Lung (tissue), 12 donors: Measurements from ENCODE around the gene ARGLU1. TPM values are rescaled to one million over a fixed set of nuclear protein-coding genes. Genes with fewer than 3 reads are reported as not detected.

ENCODE experiments used
- ATAC-seq: fragments of 200-7000 bp; cut with Tn5 transposase; one replicate; pipeline ENCODE4 v1.9.1; 2020; ENCODE audit warnings: moderate number of reproducible peaks; ENCODE audit not compliant: insufficient read depth, low FRiP score
- DNase-seq, 3 donors: peaks; one replicate each; pipeline ENCODE4 v3.0.0-alpha.2; 2013 to 2017
- H3K27ac ChIP-seq, 2 donors: one replicate each; pipeline ENCODE4 v1.5.1; 2013; ENCODE audit warnings: mild to moderate bottlenecking in 2 of 2, moderate library complexity in 2 of 2, control low read depth in 1 of 2, inconsistent platforms in 1 of 2, low read depth in 1 of 2, low read length in 1 of 2
- H3K27me3 ChIP-seq, 3 donors: one replicate each; pipeline ENCODE4 v1.5.1; 2013; ENCODE audit warnings: low read length in 2 of 3; ENCODE audit not compliant: control insufficient read depth in 3 of 3, insufficient read depth in 3 of 3
- H3K36me3 ChIP-seq, 4 donors: one replicate each; pipeline ENCODE4 v1.5.1; 2013; ENCODE audit warnings: low read length in 4 of 4, mild to moderate bottlenecking in 1 of 4, moderate library complexity in 1 of 4; ENCODE audit not compliant: control insufficient read depth in 4 of 4, insufficient read depth in 4 of 4
- H3K4me1 ChIP-seq, 5 donors: one replicate each; pipeline ENCODE4 v1.5.1; 2013; ENCODE audit warnings: low read length in 5 of 5, mild to moderate bottlenecking in 2 of 5, moderate library complexity in 1 of 5; ENCODE audit not compliant: control insufficient read depth in 5 of 5, insufficient read depth in 5 of 5
- H3K4me3 ChIP-seq: one replicate; pipeline ENCODE4 v1.5.1; 2013; ENCODE audit warnings: mild to moderate bottlenecking, control low read depth, moderate library complexity
- H3K9ac ChIP-seq, 2 donors: one replicate each; pipeline ENCODE4 v1.5.1; 2013; ENCODE audit warnings: low read length in 2 of 2, control low read depth in 1 of 2; ENCODE audit not compliant: insufficient read depth in 1 of 2
- H3K9me3 ChIP-seq, 4 donors: one replicate each; pipeline ENCODE4 v1.5.1; 2013; ENCODE audit warnings: low read length in 3 of 4, mild to moderate bottlenecking in 1 of 4, moderate library complexity in 1 of 4; ENCODE audit not compliant: control insufficient read depth in 4 of 4, insufficient read depth in 3 of 4
- WGBS, 2 donors: extraction: QIAGEN DNeasy Blood & Tissue Kit; methylation state at CpG; one replicate each; pipeline ENCODE4 v1.1.7; 2013; 5-methylcytosine and 5-hydroxymethylcytosine counted together
- polyA plus RNA-seq, 2 donors: library from polyadenylated mRNA; stranded (reverse); fragments of 200-250 nt; gene quantifications; one replicate each; pipeline ENCODE4 v1.2.1, GENCODE V29; 2013
- total RNA-seq, 2 donors: library from RNA; depleted of rRNA in 1 of 2; stranded (reverse); fragments of >200 nt in 1 of 2; gene quantifications; one replicate each; pipeline ENCODE4 v1.2.1, GENCODE V29; 2014 to 2021
- TF ChIP-seq, protein P1 (sequence below): IDR thresholded peaks from 2 replicates; pipeline ENCODE4 v1.5.1; 2012; ENCODE audit warnings: mild to moderate bottlenecking; ENCODE audit errors: control extremely low read depth, extremely low read depth
- donor health status: control.
- donor health status: control.
- donor health status: Bipolar disorder and iron deficiency.
- donor health status: healthy.
- donor health status: DM: yes; HTN: yes; CAD: no.

ARGLU1 gene
- total and polyA plus RNA-seq, 4 donors: 58.8 to 256 (median 91.5) TPM

DNA sequence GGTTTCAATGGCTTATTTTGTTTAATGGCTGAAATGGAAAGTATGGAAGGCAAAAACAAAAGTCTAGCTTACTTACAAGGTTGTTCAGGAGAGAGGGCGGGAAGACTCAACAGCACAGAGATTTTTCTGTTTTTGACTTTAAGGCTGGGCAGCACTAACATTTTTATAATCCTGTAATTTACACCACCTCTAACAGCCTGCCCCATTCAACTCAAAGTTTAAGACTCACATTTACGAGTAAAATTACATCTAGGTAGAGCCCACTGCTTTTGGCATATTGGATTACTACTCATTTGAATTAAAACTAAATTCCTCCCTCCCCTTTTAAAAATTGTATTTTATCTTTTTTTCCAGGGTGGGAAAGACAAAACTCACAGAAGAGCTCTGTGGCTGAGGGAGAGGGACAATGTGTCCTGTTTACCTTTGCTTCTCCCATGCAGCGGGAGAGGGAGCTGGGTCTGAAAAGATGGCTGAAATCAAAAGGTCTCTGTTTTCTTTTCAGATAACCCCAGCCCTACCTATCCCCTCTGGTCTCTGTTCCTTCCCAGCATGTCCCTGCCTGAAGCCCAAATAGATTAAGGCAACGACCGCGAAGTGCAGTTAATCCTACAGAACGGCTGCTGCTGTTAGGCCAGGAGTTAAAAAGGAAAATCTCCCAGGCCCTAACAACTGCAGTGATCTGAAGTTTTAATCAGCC lies 39.1 kb downstream of the ARGLU1 start:
- peak overlapping the region in 1 of 2 donors; percentile 72 for H3K27ac ChIP-seq
- peaks cover 0 to 3% (median 0%) of the 10 kb centered on the region in 4 donors for H3K36me3 ChIP-seq
- ATAC-seq: no peak
- H3K27me3 ChIP-seq: no peaks in the 10 kb centered on the region
- 76 to 84% methylated on average over 7 of the region's 7 CpGs for WGBS, 2 donors
- no peak for DNase-seq
- H3K9ac ChIP-seq: no peak overlapping the region
- H3K4me3 ChIP-seq: no peak overlapping the region
- H3K9me3 ChIP-seq: no peaks in the 10 kb centered on the region
- peaks cover 0 to 28% (median 10%) of the 10 kb centered on the region in 5 donors for H3K4me1 ChIP-seq
- TF ChIP-seq, protein P1, sequence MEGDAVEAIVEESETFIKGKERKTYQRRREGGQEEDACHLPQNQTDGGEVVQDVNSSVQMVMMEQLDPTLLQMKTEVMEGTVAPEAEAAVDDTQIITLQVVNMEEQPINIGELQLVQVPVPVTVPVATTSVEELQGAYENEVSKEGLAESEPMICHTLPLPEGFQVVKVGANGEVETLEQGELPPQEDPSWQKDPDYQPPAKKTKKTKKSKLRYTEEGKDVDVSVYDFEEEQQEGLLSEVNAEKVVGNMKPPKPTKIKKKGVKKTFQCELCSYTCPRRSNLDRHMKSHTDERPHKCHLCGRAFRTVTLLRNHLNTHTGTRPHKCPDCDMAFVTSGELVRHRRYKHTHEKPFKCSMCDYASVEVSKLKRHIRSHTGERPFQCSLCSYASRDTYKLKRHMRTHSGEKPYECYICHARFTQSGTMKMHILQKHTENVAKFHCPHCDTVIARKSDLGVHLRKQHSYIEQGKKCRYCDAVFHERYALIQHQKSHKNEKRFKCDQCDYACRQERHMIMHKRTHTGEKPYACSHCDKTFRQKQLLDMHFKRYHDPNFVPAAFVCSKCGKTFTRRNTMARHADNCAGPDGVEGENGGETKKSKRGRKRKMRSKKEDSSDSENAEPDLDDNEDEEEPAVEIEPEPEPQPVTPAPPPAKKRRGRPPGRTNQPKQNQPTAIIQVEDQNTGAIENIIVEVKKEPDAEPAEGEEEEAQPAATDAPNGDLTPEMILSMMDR: no peak

DNA sequence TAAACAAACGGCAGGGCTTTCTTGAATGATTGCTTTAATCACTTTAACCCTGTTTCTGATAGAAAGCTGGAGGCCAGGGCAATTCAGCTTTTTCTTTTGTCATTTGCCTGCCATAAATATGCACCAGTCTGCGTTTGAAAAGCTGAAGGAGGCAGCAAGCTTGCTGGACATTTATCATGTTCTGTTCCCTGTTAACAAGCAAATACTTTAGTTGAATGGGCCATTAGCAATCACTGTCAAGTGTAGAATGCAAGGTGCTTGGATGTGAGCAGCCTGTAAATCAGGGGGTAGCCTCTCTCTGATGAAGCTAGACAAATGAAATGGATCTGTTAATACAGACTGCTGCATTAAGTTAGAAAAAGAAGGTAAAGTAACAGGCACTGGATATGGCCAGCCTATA lies 40.1 kb downstream of the ARGLU1 start:
- no peak overlapping the region for H3K4me3 ChIP-seq
- no peaks in the 10 kb centered on the region for H3K9me3 ChIP-seq
- DNase-seq (no peak), ATAC-seq (no peak)
- TF ChIP-seq, protein P1: no peak
- peaks cover 0 to 3% (median 0%) of the 10 kb centered on the region in 4 donors for H3K36me3 ChIP-seq
- no peak overlapping the region for H3K9ac ChIP-seq
- 42 to 73% methylated on average over 2 of the region's 2 CpGs for WGBS, 2 donors
- peaks cover 0 to 38% (median 10%) of the 10 kb centered on the region in 5 donors for H3K4me1 ChIP-seq
- H3K27ac ChIP-seq: no peak overlapping the region
- no peaks in the 10 kb centered on the region for H3K27me3 ChIP-seq

DNA sequence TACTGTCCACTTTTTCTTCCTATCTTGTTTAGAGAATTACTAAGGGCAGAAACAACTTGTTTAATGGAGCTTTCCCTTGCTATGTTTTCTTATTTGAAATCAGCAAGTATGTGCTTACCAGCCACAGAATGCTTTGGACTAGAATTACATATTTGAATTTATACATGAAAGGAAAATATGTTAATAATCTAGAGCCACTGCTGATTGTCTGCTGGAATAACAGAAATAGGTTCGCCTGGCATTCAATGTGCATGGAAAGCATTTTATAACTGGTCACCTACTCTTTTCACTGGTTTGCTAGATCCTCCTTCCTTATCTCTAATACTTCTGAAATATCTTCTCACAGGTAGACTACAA lies 40.5 kb downstream of the ARGLU1 start:
- H3K9me3 ChIP-seq: no peaks in the 10 kb centered on the region
- ATAC-seq (no peak), DNase-seq (no peak)
- TF ChIP-seq, protein P1: no peak
- no peak overlapping the region for H3K4me3 ChIP-seq
- H3K9ac ChIP-seq: no peak overlapping the region
- H3K27ac ChIP-seq: no peak overlapping the region
- WGBS, 2 donors: 69 to 88% methylated on average over 1 of the region's 1 CpG
- peaks cover 0 to 39% (median 14%) of the 10 kb centered on the region in 5 donors for H3K4me1 ChIP-seq
- H3K36me3 ChIP-seq: peaks cover 0 to 3% (median 0%) of the 10 kb centered on the region in 4 donors
- H3K27me3 ChIP-seq: no peaks in the 10 kb centered on the region
